Inflammatory macrophage (primary cell): ENCODE results near the gene EI24.
A peak's percentile ranks its signal among the peaks of the same experiment; 100 is the strongest.
"Not testable (repeated sequence)": the region's sequence is repeated elsewhere in the genome, so short reads cannot be mapped to it uniquely, and the experiment has no call there.

Source experiments
- DNase-seq, 2 donors: peaks; one replicate each; pipeline ENCODE4 v3.0.0-alpha.2; 2020 to 2022
- total RNA-seq, 18 experiments: gene quantifications; one replicate each; lab custom pipeline; 2026; ENCODE audit warnings: mixed read lengths in 6 of 18, inconsistent platforms in 2 of 18; lab: John Stamatoyannopoulos, UW

The EI24 gene
- 17.5 to 54.9 (median 36.2) reads per million in 18 experiments for total RNA-seq

GRCh38 chr11:125568970-125569914 lies at the start of gene EI24:
Gene EI24 (plus strand): TSS chr11:125569477. CDS start chr11:125572528, 3,051 bp downstream.
- peak; percentile 91 to 94 for DNase-seq

GRCh38 chr11:125519860-125520834 lies 49.1 kb upstream of the EI24 start:
- DNase-seq = peak in 1 of 2 donors; percentile 4

DNA sequence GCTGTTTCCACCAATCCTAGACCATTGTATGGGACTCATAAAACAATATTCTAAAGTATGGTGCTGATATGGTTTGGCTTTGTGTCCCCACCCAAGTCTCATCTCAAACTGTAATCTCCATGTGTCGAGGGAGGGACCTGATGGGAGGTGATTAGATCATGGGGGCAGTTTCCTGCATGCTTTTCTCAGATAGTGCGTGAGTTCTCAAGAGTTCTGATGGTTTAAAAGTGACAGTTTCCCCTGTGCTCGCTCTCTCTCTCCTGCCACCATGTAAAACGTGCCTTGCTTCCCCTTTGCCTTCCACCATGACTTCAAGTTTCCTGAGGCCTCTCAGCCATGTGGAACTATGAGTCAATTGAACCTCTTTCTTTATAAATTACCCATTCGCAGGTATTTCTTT lies 44.0 kb upstream of the EI24 start:
- no peak for DNase-seq

GRCh38 chr11:125532668-125533067 lies 36.6 kb upstream of the EI24 start:
- no peak for DNase-seq

GRCh38 chr11:125535585-125535984 lies 33.7 kb upstream of the EI24 start:
- no peak for DNase-seq

- DNase-seq = not testable (repeated sequence)
Observed at GRCh38 chr11:125536834-125537233, 32.4 kb upstream of the EI24 start.

DNA sequence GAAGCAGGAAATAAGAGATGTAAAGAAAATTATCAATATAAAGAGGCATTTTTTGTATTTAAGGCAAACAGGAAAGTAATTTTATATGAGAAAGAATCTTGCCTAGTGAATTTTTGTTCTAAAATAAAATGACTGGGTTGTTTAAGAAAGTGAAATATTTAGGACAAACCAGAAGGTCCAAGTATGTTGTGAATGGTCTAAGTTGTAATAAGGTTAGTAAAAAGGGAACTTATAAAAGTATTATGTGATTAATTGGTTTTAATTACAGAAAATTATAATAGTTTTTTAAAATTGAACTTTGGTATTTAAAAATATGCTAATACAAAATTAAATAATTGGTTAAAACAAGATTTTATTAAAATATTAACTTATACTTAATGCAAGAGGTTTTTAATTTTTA lies 26.6 kb upstream of the EI24 start:
- DNase-seq = no peak

GRCh38 chr11:125550780-125551179 lies 18.5 kb upstream of the EI24 start:
- DNase-seq = no peak

GRCh38 chr11:125551835-125552342 lies 17.4 kb upstream of the EI24 start:
- no peak for DNase-seq

- no peak for DNase-seq
Observed at GRCh38 chr11:125552927-125553326, 16.4 kb upstream of the EI24 start.

- DNase-seq = no peak
Observed at GRCh38 chr11:125553357-125553756, 15.9 kb upstream of the EI24 start.

DNA sequence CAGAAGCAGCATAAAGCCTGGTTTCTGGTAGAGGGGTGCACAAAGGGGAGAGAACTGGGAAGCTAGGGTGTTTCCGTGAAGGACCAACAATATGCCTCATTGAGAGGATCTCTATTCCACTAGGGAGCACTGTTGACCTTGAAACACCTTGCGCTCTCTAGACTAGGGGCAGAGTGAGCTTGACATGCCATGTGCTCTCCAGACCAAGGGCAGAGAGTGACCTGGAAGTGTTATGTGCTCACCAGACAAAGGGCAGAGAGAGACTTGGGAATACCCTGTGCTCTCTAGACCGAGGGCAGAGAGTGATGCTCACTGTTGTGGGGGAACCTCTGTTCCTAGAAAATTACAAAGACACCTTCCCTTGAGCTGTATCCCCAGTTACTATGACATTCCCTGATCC lies 15.2 kb upstream of the EI24 start:
- DNase-seq = no peak

- no peak for DNase-seq
Observed at GRCh38 chr11:125559888-125560287, 9.4 kb upstream of the EI24 start.

GRCh38 chr11:125561924-125562323 lies 7.4 kb upstream of the EI24 start:
- no peak for DNase-seq

- no peak for DNase-seq
Observed at GRCh38 chr11:125562430-125562829, 6.8 kb upstream of the EI24 start.

GRCh38 chr11:125564357-125564756 lies 4.9 kb upstream of the EI24 start:
- no peak for DNase-seq

DNA sequence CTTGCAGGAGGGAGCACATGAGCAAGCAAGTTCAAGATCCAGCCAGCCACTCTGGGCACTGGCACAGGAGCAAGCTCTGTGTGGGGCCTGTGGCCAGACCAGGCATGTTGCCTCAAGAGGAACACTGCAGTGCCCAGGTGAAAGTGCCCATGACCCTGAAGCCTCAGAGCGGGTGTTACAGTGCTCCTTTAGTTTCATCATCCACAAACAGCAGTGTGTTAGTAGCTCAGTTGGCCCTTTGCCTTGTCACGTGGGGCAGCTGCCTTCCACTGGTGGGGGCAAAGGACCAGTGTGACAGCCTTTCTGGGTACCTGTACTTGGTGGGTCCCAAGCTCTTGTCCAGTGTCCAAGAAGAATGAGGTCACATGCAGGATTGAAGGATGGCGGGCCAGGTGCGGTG lies 3.0 kb upstream of the EI24 start:
- no peak for DNase-seq

- no peak for DNase-seq
Observed at GRCh38 chr11:125569915-125570621, 791 bp downstream of the EI24 start.

GRCh38 chr11:125570952-125571351 lies 1.7 kb downstream of the EI24 start:
- DNase-seq = no peak

DNA sequence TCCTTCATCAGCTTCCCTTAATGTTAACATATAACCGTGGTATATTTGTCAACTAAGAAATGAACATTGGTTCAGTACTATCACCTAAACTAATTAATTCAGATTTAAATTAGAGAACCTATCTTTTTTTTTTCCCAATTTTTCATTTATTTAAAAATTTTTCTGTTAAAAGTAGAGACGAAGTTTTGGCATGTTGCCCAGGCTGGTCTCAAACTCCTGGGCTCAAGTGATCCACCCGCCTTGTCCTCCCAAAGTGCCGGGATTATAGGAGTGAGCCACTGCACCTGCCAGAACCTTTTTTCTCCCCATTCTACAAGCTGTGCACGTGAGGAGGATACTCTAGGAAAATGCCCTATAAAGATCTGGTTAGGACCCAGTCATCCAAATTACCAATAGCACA lies 3.6 kb downstream of the EI24 start:
- DNase-seq = no peak

DNA sequence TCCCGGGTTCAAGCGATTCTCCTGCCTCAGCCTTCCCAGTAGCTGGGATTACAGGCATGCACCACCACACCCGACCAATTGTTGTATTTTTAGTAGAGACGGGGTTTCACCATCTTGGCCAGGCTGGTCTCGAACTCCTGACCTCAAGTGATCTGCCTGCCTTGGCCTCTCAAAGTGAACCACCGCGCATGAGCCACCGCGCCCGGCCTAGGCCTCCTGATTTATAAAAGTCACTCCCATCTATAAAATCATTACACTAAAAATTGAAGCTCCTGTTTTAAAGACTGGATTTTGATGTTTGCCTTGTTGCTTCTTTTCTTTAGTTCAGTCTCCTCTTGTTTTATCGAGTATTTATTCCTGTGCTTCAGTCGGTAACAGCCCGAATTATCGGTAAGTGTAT lies 7.9 kb downstream of the EI24 start:
- not testable (repeated sequence) for DNase-seq

- DNase-seq = no peak
Observed at GRCh38 chr11:125578783-125579182, 9.5 kb downstream of the EI24 start.
